Astrocyte (in vitro differentiated cells and primary cell): ENCODE measurements around the gene KIF21A. TPM values are rescaled to one million over a fixed set of nuclear protein-coding genes. Genes with fewer than 3 reads are reported as not detected.

Source experiments
- DNase-seq: peaks from one replicate; pipeline ENCODE4 v3.0.0-alpha.2; 2010; ENCODE audit warnings: low read depth
- FAIRE-seq: peaks from 2 replicates; lab custom pipeline; 2011; peaks lifted over from hg19 to GRCh38; lab: Jason Lieb, UNC
- H2AFZ ChIP-seq: 2 replicates; pipeline ENCODE4 v1.6.0; 2012; ENCODE audit warnings: low read depth, low read length, inconsistent platforms
- H3K27ac ChIP-seq: 2 replicates; pipeline ENCODE4 v1.5.1; 2011; ENCODE audit warnings: low read depth, low read length, inconsistent platforms
- H3K27me3 ChIP-seq: 2 replicates; pipeline ENCODE4 v1.6.0; 2011; ENCODE audit warnings: low read length, inconsistent platforms; ENCODE audit not compliant: insufficient read depth
- H3K36me3 ChIP-seq: 2 replicates; pipeline ENCODE4 v1.5.1; 2011; ENCODE audit warnings: low read length, inconsistent platforms; ENCODE audit not compliant: insufficient read depth
- H3K4me1 ChIP-seq: 2 replicates; pipeline ENCODE4 v1.5.1; 2011; ENCODE audit warnings: low read length, inconsistent platforms; ENCODE audit not compliant: insufficient read depth
- H3K4me2 ChIP-seq: 2 replicates; pipeline ENCODE4 v1.6.0; 2012; ENCODE audit warnings: low read length, inconsistent platforms
- H3K4me3 ChIP-seq: 2 replicates; pipeline ENCODE4 v1.5.1; 2011; ENCODE audit warnings: low read depth, mild to moderate bottlenecking, low read length, inconsistent platforms; ENCODE audit not compliant: insufficient read depth
- H3K79me2 ChIP-seq: 2 replicates; pipeline ENCODE4 v1.6.0; 2012; ENCODE audit warnings: mild to moderate bottlenecking, low read length, inconsistent platforms; ENCODE audit not compliant: insufficient read depth
- H3K9ac ChIP-seq: 2 replicates; pipeline ENCODE4 v1.6.0; 2012; ENCODE audit warnings: mild to moderate bottlenecking, low read length, inconsistent platforms
- H3K9me3 ChIP-seq: 2 replicates; pipeline ENCODE4 v1.5.1; 2012; ENCODE audit warnings: low read depth, mild to moderate bottlenecking, low read length, inconsistent platforms; ENCODE audit not compliant: insufficient read depth
- H4K20me1 ChIP-seq: 2 replicates; pipeline ENCODE4 v1.6.0; 2012; ENCODE audit warnings: low read length, inconsistent platforms; ENCODE audit not compliant: insufficient read depth
- H3K27ac Mint-ChIP-seq: one replicate; pipeline ENCODE4 v1.8.0; 2021; ENCODE audit warnings: mild to moderate bottlenecking, mixed read lengths; ENCODE audit not compliant: unreplicated experiment
- H3K27me3 Mint-ChIP-seq: one replicate; pipeline ENCODE4 v1.8.0; 2021; ENCODE audit warnings: low read depth, mixed read lengths; ENCODE audit not compliant: unreplicated experiment
- H3K36me3 Mint-ChIP-seq: one replicate; pipeline ENCODE4 v1.8.0; 2021; ENCODE audit warnings: low read depth, mixed read lengths; ENCODE audit not compliant: unreplicated experiment
- H3K4me1 Mint-ChIP-seq: one replicate; pipeline ENCODE4 v1.8.0; 2021; ENCODE audit warnings: low read depth, mixed read lengths; ENCODE audit not compliant: unreplicated experiment
- H3K4me3 Mint-ChIP-seq: one replicate; pipeline ENCODE4 v1.8.0; 2021; ENCODE audit warnings: mild to moderate bottlenecking, moderate library complexity, mixed read lengths; ENCODE audit not compliant: unreplicated experiment
- H3K9me3 Mint-ChIP-seq: one replicate; pipeline ENCODE4 v1.8.0; 2021; ENCODE audit warnings: mild to moderate bottlenecking, mixed read lengths; ENCODE audit not compliant: unreplicated experiment
- EZH2 ChIP-seq: IDR thresholded peaks from 2 replicates; pipeline ENCODE4 v1.6.1; 2012; ENCODE audit warnings: mild to moderate bottlenecking, low read length, inconsistent platforms; ENCODE audit not compliant: insufficient read depth
- total RNA-seq: library from RNA; stranded (reverse); gene quantifications from 2 replicates; pipeline ENCODE4 v1.2.1, GENCODE V29; 2021
- TF ChIP-seq, protein P1 (sequence below): IDR thresholded peaks from 2 replicates; pipeline ENCODE4 v1.5.1; 2011; ENCODE audit warnings: low read depth, mild to moderate bottlenecking, inconsistent platforms, low read length, moderate library complexity; ENCODE audit not compliant: insufficient read depth

The KIF21A gene
- total RNA-seq, 1 donor from 2014 or later: 26.3 TPM

GRCh38 chr12:39390752-39391151 lies 52.2 kb downstream of the KIF21A start:
- no peaks in the 10 kb centered on the region for H3K36me3 ChIP-seq
- Mint-ChIP-seq H3K36me3 (peaks cover 2% of the 10 kb centered on the region), H3K4me3 (no peak overlapping the region), H3K9me3 (no peaks in the 10 kb centered on the region), H3K27me3 (no peaks in the 10 kb centered on the region), H3K27ac (no peak overlapping the region), H3K4me1 (peaks cover 4% of the 10 kb centered on the region)
- no peaks in the 10 kb centered on the region for H3K4me1 ChIP-seq
- H3K27ac ChIP-seq: no peak overlapping the region
- no peak overlapping the region for H2AFZ ChIP-seq
- TF ChIP-seq EZH2: no peak
- TF ChIP-seq, protein P1, sequence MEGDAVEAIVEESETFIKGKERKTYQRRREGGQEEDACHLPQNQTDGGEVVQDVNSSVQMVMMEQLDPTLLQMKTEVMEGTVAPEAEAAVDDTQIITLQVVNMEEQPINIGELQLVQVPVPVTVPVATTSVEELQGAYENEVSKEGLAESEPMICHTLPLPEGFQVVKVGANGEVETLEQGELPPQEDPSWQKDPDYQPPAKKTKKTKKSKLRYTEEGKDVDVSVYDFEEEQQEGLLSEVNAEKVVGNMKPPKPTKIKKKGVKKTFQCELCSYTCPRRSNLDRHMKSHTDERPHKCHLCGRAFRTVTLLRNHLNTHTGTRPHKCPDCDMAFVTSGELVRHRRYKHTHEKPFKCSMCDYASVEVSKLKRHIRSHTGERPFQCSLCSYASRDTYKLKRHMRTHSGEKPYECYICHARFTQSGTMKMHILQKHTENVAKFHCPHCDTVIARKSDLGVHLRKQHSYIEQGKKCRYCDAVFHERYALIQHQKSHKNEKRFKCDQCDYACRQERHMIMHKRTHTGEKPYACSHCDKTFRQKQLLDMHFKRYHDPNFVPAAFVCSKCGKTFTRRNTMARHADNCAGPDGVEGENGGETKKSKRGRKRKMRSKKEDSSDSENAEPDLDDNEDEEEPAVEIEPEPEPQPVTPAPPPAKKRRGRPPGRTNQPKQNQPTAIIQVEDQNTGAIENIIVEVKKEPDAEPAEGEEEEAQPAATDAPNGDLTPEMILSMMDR: no peak
- H4K20me1 ChIP-seq: no peaks in the 10 kb centered on the region
- H3K4me2 ChIP-seq: no peak overlapping the region
- FAIRE-seq: no peak
- no peaks in the 10 kb centered on the region for H3K27me3 ChIP-seq
- peaks cover 4% of the 10 kb centered on the region for H3K9me3 ChIP-seq
- H3K4me3 ChIP-seq: no peak overlapping the region
- H3K9ac ChIP-seq: no peak overlapping the region
- DNase-seq: no peak
- no peaks in the 10 kb centered on the region for H3K79me2 ChIP-seq

- Histone ChIP-seq H4K20me1 (no peaks in the 10 kb centered on the region), H3K9ac (no peak overlapping the region), H3K36me3 (no peaks in the 10 kb centered on the region), H3K27ac (no peak overlapping the region), H2AFZ (no peak overlapping the region), H3K9me3 (peaks cover 4% of the 10 kb centered on the region), H3K4me1 (no peaks in the 10 kb centered on the region), H3K79me2 (no peaks in the 10 kb centered on the region), H3K4me2 (no peak overlapping the region), H3K4me3 (no peak overlapping the region), H3K27me3 (no peaks in the 10 kb centered on the region)
- DNase-seq (no peak), FAIRE-seq (no peak)
- no peaks in the 10 kb centered on the region for H3K27me3 Mint-ChIP-seq
- H3K9me3 Mint-ChIP-seq: no peaks in the 10 kb centered on the region
- TF ChIP-seq, protein P1: no peak
- no peak for TF ChIP-seq EZH2
- no peak overlapping the region for H3K4me3 Mint-ChIP-seq
- H3K27ac Mint-ChIP-seq: no peak overlapping the region
- H3K4me1 Mint-ChIP-seq: peaks cover 4% of the 10 kb centered on the region
- H3K36me3 Mint-ChIP-seq: peaks cover 2% of the 10 kb centered on the region
These were observed 53.3 kb downstream of the KIF21A start for GRCh38 chr12:39389399-39390150.

DNA sequence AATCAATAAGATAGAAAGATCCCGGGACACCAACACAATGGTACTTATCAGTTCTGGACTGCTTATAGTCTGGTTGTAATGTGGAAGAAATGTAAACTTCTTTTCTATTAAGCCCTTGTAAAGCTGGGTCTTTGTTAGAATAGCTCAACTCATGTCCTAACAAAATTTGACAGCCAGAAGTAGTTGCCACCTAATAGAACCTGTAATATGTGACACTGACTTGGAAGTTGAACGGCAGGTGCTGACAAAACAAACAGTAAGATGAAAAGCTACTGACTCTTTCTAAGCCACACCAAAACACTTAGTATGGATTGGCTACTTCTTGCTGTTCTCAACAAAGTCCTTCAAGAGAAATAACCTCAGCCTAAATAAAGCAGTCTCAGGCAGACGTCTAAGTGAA lies 56.6 kb downstream of the KIF21A start:
- H3K4me3 ChIP-seq: no peak overlapping the region
- no peaks in the 10 kb centered on the region for H3K4me1 ChIP-seq
- H3K27ac Mint-ChIP-seq: no peak overlapping the region
- no peaks in the 10 kb centered on the region for H3K27me3 Mint-ChIP-seq
- H3K9me3 ChIP-seq: no peaks in the 10 kb centered on the region
- no peak for DNase-seq
- H3K36me3 ChIP-seq: no peaks in the 10 kb centered on the region
- H3K4me2 ChIP-seq: no peak overlapping the region
- no peak overlapping the region for H3K27ac ChIP-seq
- no peaks in the 10 kb centered on the region for H3K79me2 ChIP-seq
- H3K9ac ChIP-seq: no peak overlapping the region
- H4K20me1 ChIP-seq: no peaks in the 10 kb centered on the region
- no peak overlapping the region for H2AFZ ChIP-seq
- H3K4me3 Mint-ChIP-seq: no peak overlapping the region
- H3K4me1 Mint-ChIP-seq: no peaks in the 10 kb centered on the region
- no peaks in the 10 kb centered on the region for H3K9me3 Mint-ChIP-seq
- peaks cover 2% of the 10 kb centered on the region for H3K36me3 Mint-ChIP-seq
- no peak for FAIRE-seq
- no peaks in the 10 kb centered on the region for H3K27me3 ChIP-seq
- no peak for TF ChIP-seq EZH2
- TF ChIP-seq, protein P1: no peak
